ENCODE measurements around the gene SLC25A45. TPM values are rescaled to one million over a fixed set of nuclear protein-coding genes. Genes with fewer than 3 reads are reported as not detected.

Gene SLC25A45
- total RNA-seq, 4 donors from 2014 or later = 2.2 to 5.6 (median 5.2) TPM

DNA sequence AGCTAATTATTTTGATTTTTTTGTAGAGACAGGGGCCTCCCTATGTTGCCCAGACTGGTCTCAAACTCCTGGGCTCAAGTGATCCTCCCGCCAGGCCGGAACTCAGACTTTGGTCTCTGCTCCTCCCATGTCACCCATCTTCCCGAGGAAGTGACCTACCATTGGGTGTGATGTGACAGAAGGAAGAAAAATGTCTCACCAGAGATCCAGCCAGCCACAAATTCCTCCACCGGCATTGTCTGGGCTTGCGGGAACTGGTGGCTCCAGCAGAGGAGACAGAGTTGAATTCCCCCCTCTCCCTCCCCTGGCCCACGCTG is 772 bp downstream of the SLC25A45 start:
- in situ Hi-C loops (cut with MboI; ENCODE audit: low pct_ligation_motif_present in 1 of 4, low pct_unique_long_range_greater_than_20kb in 1 of 4, low sequenced_read_pairs in 3 of 4) = no loop called here
- 4% methylated on average over 6 of the region's 6 CpGs; no CpG with 5 or more reads in 1 of the 2 donors for WGBS, 2 donors (ENCODE audit: low coverage in 1 of 2)

GRCh38 chr11:65380460-65381119 is 1.9 kb downstream of the SLC25A45 start:
- Histone ChIP-seq H3K27ac (peak overlapping the region; percentile 88 to 98 (median 98)), H3K27me3 (no peaks in the 10 kb centered on the region), H3K4me3 (no peak overlapping the region), H3K36me3 (no peaks in the 10 kb centered on the region), H3K9me3 (no peaks in the 10 kb centered on the region), H3K4me1 (peaks cover 37 to 49% (median 41%) of the 10 kb centered on the region in 4 donors)
- TF ChIP-seq POLR2AphosphoS5 (IDR thresholded peaks at IDR 0.05) (no peak), CTCF (IDR thresholded peaks at IDR 0.05) (peak in 4 of 5 experiments; percentile 14 to 53 (median 38)), POLR2A (IDR thresholded peaks at IDR 0.05) (no peak), EP300 (IDR thresholded peaks at IDR 0.05; ENCODE audit: low read depth) (no peak)
- peak; percentile 55 for DNase-seq
- intact Hi-C loops (cut with DNase I; ENCODE audit: low total_unique reads) (loop anchor here (5.0 kb wide), 1 partner anchor 132 kb away; no protein-coding TSS in a partner anchor), in situ Hi-C loops (cut with MboI; ENCODE audit: low pct_ligation_motif_present in 1 of 4, low pct_unique_long_range_greater_than_20kb in 1 of 4, low sequenced_read_pairs in 3 of 4) (no loop called here)
- 74 to 100% methylated on average over 1 to 16 of the region's 16 CpGs for WGBS, 2 donors (ENCODE audit: low coverage in 1 of 2)

More for the DNA sequence above, 772 bp downstream of the SLC25A45 start:
- Histone ChIP-seq H3K27ac (peak overlapping the region; percentile 88 to 98 (median 98)), H3K9me3 (no peaks in the 10 kb centered on the region), H3K4me1 (peaks cover 41 to 56% (median 47%) of the 10 kb centered on the region in 4 donors), H3K27me3 (no peaks in the 10 kb centered on the region), H3K4me3 (peak overlapping the region in 3 of 4 donors; percentile 23 to 35 (median 32)), H3K36me3 (no peaks in the 10 kb centered on the region)
- no peak for DNase-seq
- TF ChIP-seq EP300 (IDR thresholded peaks at IDR 0.05; ENCODE audit: low read depth) = no peak
- TF ChIP-seq CTCF (IDR thresholded peaks at IDR 0.05) = no peak
- no peak for TF ChIP-seq POLR2A (IDR thresholded peaks at IDR 0.05)
- peak in 2 of 3 donors; percentile 12 to 55 for TF ChIP-seq POLR2AphosphoS5 (IDR thresholded peaks at IDR 0.05)
- intact Hi-C loops (cut with DNase I; ENCODE audit: low total_unique reads) = loop anchor here (2.0 to 5.0 kb wide), 2 partner anchors 37 to 131 kb away; no protein-coding TSS in a partner anchor

DNA sequence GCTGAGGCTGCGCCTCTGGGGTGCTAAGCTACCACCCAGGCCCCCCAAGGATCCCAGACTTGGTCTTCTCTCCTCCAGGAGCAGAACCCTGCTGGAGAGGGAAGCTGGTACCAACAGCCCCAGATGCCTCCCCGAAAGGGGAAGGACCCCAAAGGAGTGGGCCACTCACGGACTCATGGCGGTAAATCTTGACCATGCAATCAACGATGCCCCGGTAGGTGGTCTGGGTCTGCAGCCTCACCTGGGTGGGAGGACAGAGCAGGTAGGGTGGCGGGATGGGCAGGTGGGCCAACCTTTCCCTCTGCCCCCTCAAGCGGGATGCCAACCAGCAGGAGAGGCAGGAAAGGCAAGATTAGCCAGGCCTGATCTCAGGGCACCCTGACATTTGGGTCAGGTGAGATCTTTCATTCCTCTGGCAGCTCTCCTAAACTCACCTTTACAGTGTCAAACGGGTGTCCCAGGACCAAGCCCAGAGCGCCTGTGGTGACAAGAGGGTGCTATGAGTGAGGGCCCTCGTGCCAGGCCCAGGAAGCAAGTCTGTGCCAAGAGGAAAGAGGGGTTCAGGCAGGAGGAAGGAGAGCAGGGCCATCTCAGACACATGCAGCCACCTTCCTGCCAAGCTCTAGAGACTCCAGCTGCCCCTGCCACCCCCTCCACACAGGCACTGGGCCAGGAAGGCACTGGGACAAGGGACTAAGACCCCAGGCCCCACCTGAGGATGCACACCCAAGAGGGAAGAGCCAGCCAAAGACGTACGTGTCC is 2.6 kb downstream of the SLC25A45 start:
- Histone ChIP-seq H3K4me1 (peaks cover 32 to 42% (median 37%) of the 10 kb centered on the region in 4 donors), H3K36me3 (no peaks in the 10 kb centered on the region), H3K4me3 (no peak overlapping the region), H3K9me3 (no peaks in the 10 kb centered on the region), H3K27me3 (no peaks in the 10 kb centered on the region), H3K27ac (peak overlapping the region in 2 of 4 donors; percentile 88 to 98)
- 80 to 90% methylated on average over 2 to 8 of the region's 13 CpGs for WGBS, 2 donors (ENCODE audit: low coverage in 1 of 2)
- in situ Hi-C loops (cut with MboI; ENCODE audit: low pct_ligation_motif_present in 1 of 4, low pct_unique_long_range_greater_than_20kb in 1 of 4, low sequenced_read_pairs in 3 of 4) (no loop called here), intact Hi-C loops (cut with DNase I; ENCODE audit: low total_unique reads) (loop anchor here (5.0 kb wide), 1 partner anchor 132 kb away; no protein-coding TSS in a partner anchor)
- no peak for DNase-seq
- TF ChIP-seq EP300 (IDR thresholded peaks at IDR 0.05; ENCODE audit: low read depth) (no peak), CTCF (IDR thresholded peaks at IDR 0.05) (no peak), POLR2AphosphoS5 (IDR thresholded peaks at IDR 0.05) (no peak), POLR2A (IDR thresholded peaks at IDR 0.05) (no peak)

GRCh38 chr11:65378928-65379638 is 3.4 kb downstream of the SLC25A45 start:
- in situ Hi-C loops (cut with MboI; ENCODE audit: low pct_ligation_motif_present in 1 of 4, low pct_unique_long_range_greater_than_20kb in 1 of 4, low sequenced_read_pairs in 3 of 4) = no loop called here
- Histone ChIP-seq H3K27me3 (no peaks in the 10 kb centered on the region), H3K4me1 (peaks cover 31 to 34% (median 33%) of the 10 kb centered on the region in 4 donors), H3K4me3 (no peak overlapping the region), H3K9me3 (no peaks in the 10 kb centered on the region), H3K36me3 (no peaks in the 10 kb centered on the region), H3K27ac (no peak overlapping the region)
- TF ChIP-seq POLR2AphosphoS5 (IDR thresholded peaks at IDR 0.05) (no peak), POLR2A (IDR thresholded peaks at IDR 0.05) (no peak), EP300 (IDR thresholded peaks at IDR 0.05; ENCODE audit: low read depth) (no peak), CTCF (IDR thresholded peaks at IDR 0.05) (no peak)
- DNase-seq = no peak
- WGBS, 2 donors (ENCODE audit: low coverage in 1 of 2) = 80 to 90% methylated on average over 2 to 13 of the region's 14 CpGs
- intact Hi-C loops (cut with DNase I; ENCODE audit: low total_unique reads) = no loop called here

All from transverse colon (tissue), 4 donors.